Activated naive CD4-positive, alpha-beta T cell treated with anti-CD3 and anti-CD28 coated beads, Interleukin-2, amount 50 U/mL, for 24 hours (primary cell): Measurements from ENCODE around the gene ROR2.

ENCODE experiments used
- H3K27ac Mint-ChIP-seq: one replicate; pipeline ENCODE4 v1.8.0; 2021; ENCODE audit warnings: mild to moderate bottlenecking, mixed read lengths
- H3K27me3 Mint-ChIP-seq: one replicate; pipeline ENCODE4 v1.8.0; 2021; ENCODE audit warnings: mixed read lengths
- H3K36me3 Mint-ChIP-seq: one replicate; pipeline ENCODE4 v1.8.0; 2021; ENCODE audit warnings: mixed read lengths
- H3K4me1 Mint-ChIP-seq: one replicate; pipeline ENCODE4 v1.8.0; 2021; ENCODE audit warnings: mixed read lengths
- H3K4me3 Mint-ChIP-seq: one replicate; pipeline ENCODE4 v1.8.0; 2021; ENCODE audit warnings: mild to moderate bottlenecking, mixed read lengths
- H3K9me3 Mint-ChIP-seq: one replicate; pipeline ENCODE4 v1.8.0; 2021; ENCODE audit warnings: mixed read lengths

ROR2 gene

DNA sequence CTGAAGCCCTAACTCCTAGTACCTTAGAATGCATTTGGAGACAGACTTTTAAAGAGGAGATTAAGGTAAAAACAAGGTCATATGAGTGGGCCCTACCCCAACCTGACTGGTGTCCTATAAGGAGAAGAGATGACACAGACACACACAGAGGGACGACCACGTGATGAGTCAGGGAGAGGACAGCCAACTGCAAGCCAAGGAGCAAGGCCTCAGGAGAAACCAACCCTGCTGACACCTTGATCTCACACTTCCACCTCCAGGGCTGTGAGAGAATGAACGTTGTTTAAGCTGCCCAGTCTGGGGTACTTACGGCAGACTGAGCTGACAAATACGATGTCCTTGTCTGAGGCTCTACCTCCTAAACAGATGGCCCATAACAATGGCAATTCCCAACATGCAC lies 93.6 kb downstream of the ROR2 start:
- Mint-ChIP-seq H3K9me3 (no peaks in the 10 kb centered on the region), H3K4me1 (no peaks in the 10 kb centered on the region)

DNA sequence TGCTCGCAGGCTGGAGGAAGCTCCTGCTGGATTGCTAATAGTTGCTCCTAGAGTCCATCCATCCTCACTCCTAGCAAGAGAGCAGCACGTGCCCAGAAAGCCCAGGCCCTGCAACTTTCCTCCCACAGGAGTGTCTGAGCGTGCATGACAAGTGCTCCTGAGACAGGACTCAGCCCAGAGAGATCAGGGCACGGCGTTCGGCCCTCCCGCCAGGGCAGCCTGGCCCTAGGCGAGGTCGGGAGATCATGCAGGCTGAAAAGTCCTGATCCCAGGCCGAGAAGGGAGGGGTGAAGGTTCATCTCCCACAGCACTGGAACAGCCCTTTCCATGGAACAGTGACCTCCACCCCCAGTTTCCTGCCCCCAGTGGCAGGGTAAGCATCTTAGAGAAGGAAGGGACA lies 94.8 kb downstream of the ROR2 start:
- Mint-ChIP-seq H3K4me1 (no peaks in the 10 kb centered on the region), H3K27ac (no peak overlapping the region), H3K36me3 (no peaks in the 10 kb centered on the region), H3K27me3 (peaks cover 2% of the 10 kb centered on the region), H3K9me3 (no peaks in the 10 kb centered on the region), H3K4me3 (no peak overlapping the region)

More for the DNA sequence above, 93.6 kb downstream of the ROR2 start:
- Mint-ChIP-seq H3K36me3 (no peaks in the 10 kb centered on the region), H3K27me3 (no peaks in the 10 kb centered on the region), H3K4me3 (no peak overlapping the region), H3K27ac (no peak overlapping the region)

GRCh38 chr9:91852801-91853347 lies 97.2 kb downstream of the ROR2 start:
- peaks cover 6% of the 10 kb centered on the region for H3K27me3 Mint-ChIP-seq
- peaks cover 2% of the 10 kb centered on the region for H3K4me1 Mint-ChIP-seq
- H3K4me3 Mint-ChIP-seq, result no peak overlapping the region
- H3K36me3 Mint-ChIP-seq, result no peaks in the 10 kb centered on the region
- H3K27ac Mint-ChIP-seq, result no peak overlapping the region
- no peaks in the 10 kb centered on the region for H3K9me3 Mint-ChIP-seq

- Mint-ChIP-seq H3K36me3 (no peaks in the 10 kb centered on the region), H3K9me3 (no peaks in the 10 kb centered on the region), H3K4me3 (no peak overlapping the region), H3K4me1 (peaks cover 14% of the 10 kb centered on the region), H3K27ac (no peak overlapping the region), H3K27me3 (peaks cover 11% of the 10 kb centered on the region)
Observed at GRCh38 chr9:91849694-91850093, 100.3 kb downstream of the ROR2 start.

DNA sequence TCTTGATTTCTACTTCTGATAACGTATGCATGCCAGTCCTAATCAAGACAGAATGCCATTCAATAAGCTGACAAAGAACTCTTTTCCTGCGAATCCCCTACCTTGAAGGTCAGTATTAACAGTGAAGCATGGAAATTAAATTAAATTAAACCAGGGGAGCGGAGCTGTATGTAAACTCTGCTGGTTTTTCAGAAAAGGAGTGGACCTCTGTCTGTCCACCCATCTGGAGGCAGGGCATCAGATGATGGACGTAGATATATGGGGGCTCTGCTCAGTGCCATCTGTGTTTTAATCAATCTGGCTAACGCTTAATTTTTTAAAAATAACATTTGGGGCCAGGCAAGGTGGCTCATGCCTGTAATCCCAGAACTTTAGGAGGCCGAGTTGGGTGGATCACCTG lies 101.9 kb downstream of the ROR2 start:
- H3K27me3 Mint-ChIP-seq, result peaks cover 11% of the 10 kb centered on the region
- H3K9me3 Mint-ChIP-seq, result no peaks in the 10 kb centered on the region
- H3K36me3 Mint-ChIP-seq, result no peaks in the 10 kb centered on the region
- peaks cover 14% of the 10 kb centered on the region for H3K4me1 Mint-ChIP-seq
- no peak overlapping the region for H3K4me3 Mint-ChIP-seq
- H3K27ac Mint-ChIP-seq, result no peak overlapping the region

GRCh38 chr9:91847581-91848091 lies 102.4 kb downstream of the ROR2 start:
- peaks cover 14% of the 10 kb centered on the region for H3K4me1 Mint-ChIP-seq
- no peak overlapping the region for H3K4me3 Mint-ChIP-seq
- peaks cover 11% of the 10 kb centered on the region for H3K27me3 Mint-ChIP-seq
- peak overlapping the region; percentile 18 for H3K27ac Mint-ChIP-seq
- no peaks in the 10 kb centered on the region for H3K36me3 Mint-ChIP-seq
- H3K9me3 Mint-ChIP-seq, result no peaks in the 10 kb centered on the region

DNA sequence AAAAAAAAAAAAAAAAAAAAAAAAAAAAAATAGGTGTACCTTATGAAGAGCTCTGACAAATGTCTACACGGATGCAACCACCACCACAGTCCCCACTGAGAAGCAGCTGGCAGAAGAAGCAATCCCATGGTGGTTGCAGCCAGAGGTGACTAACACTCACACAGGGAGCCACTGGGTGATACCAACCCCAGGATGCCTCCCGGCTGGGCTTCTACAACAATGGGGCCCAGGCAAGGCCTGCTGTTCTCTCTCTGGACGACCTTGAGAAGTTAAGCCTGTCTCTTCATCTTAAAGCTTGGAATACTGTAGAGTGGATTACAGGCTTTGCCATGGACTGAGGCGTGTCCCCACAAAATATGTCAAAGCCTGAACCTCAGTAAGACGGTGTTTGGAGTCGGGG lies 104.1 kb downstream of the ROR2 start:
- Mint-ChIP-seq H3K4me3 (no peak overlapping the region), H3K9me3 (no peaks in the 10 kb centered on the region), H3K27me3 (peaks cover 16% of the 10 kb centered on the region), H3K27ac (no peak overlapping the region), H3K36me3 (no peaks in the 10 kb centered on the region), H3K4me1 (peaks cover 14% of the 10 kb centered on the region)

DNA sequence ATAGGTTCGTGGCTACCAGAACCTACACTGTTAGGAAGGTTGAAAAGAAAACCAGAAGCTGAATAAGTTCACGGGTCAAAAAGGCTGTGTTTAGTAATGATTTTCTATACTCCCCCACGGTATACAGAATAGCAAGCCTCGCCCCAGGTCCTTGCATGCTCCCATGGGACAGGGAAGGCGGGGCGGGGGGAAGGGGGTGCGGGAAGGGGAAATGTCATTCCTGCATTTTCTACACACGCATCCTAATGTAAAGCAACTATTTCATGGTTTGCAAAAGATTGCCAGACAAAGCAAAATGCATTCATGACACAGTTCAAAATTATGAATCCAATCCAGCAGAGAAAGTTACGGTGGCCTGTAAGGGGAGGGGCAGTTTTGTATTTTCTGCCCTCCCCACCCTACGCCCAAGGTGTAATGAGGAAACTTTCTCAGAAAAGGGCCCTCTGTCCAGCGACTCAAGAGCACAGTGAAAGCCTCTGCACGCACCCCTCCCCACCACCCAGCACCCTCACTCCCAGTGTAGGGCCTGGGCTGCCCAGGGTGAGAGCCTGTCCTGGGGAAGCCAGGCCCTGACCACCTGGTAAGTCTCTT lies 105.2 kb downstream of the ROR2 start:
- Mint-ChIP-seq H3K27me3 (peaks cover 17% of the 10 kb centered on the region), H3K4me3 (no peak overlapping the region), H3K4me1 (peaks cover 14% of the 10 kb centered on the region), H3K9me3 (no peaks in the 10 kb centered on the region), H3K27ac (no peak overlapping the region), H3K36me3 (no peaks in the 10 kb centered on the region)

GRCh38 chr9:91844190-91844589 lies 105.8 kb downstream of the ROR2 start:
- Mint-ChIP-seq H3K36me3 (no peaks in the 10 kb centered on the region), H3K27me3 (peaks cover 17% of the 10 kb centered on the region), H3K9me3 (no peaks in the 10 kb centered on the region), H3K4me1 (peaks cover 14% of the 10 kb centered on the region), H3K27ac (no peak overlapping the region), H3K4me3 (no peak overlapping the region)

DNA sequence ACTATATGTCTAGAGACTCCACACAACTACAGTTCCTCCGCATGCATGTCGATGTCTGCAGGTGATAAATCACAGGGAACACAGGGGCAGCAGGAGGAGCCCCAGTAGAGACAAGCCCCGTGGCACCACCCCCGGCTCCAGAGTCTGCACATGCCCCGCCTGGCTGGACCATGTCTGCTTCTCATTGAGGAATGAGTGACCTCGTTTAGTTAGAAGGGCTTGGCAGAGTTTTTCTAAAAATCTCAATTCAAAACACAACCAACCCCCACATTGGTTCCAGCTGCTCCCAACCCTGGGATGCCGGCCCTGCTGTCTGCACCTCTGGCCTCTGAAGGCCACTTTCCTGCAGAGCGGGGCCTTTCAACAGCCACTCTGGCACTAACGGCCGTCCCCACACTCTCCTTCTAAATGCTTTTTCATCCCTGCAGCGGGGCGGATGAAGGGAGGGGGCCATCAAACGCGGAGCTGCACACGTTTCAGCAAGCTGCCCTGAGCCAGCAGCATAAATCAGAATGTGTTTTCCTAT lies 106.3 kb downstream of the ROR2 start:
- Mint-ChIP-seq H3K27ac (no peak overlapping the region), H3K4me3 (no peak overlapping the region), H3K36me3 (no peaks in the 10 kb centered on the region), H3K27me3 (peaks cover 17% of the 10 kb centered on the region), H3K9me3 (no peaks in the 10 kb centered on the region), H3K4me1 (peaks cover 14% of the 10 kb centered on the region)

DNA sequence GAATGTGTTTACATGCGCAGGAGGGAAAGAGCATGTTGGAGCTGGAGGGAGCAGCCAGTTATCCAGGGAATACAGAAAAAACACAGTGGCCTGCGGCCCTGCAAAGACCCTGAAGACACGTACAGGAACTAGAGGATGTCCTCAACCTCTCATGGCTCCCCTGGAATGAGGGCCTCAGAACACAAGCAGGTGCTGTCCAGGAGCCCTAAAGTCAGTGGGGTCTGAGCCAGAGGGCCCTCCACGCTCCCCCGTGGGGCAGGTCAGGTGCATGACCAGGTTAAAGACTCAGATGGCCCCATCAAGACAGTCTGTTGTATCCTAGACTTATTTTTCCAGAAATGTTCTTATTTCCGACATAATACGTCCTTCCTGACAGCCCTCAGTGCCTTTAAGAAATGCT lies 106.9 kb downstream of the ROR2 start:
- Mint-ChIP-seq H3K27me3 (peaks cover 18% of the 10 kb centered on the region), H3K27ac (no peak overlapping the region), H3K9me3 (no peaks in the 10 kb centered on the region), H3K4me1 (peaks cover 14% of the 10 kb centered on the region), H3K4me3 (no peak overlapping the region), H3K36me3 (no peaks in the 10 kb centered on the region)

- Mint-ChIP-seq H3K9me3 (no peaks in the 10 kb centered on the region), H3K4me1 (peaks cover 9% of the 10 kb centered on the region), H3K27ac (no peak overlapping the region), H3K27me3 (peaks cover 14% of the 10 kb centered on the region), H3K36me3 (no peaks in the 10 kb centered on the region), H3K4me3 (no peak overlapping the region)
Observed at GRCh38 chr9:91842358-91843049, 107.5 kb downstream of the ROR2 start.

- Mint-ChIP-seq H3K4me1 (no peaks in the 10 kb centered on the region), H3K36me3 (no peaks in the 10 kb centered on the region), H3K4me3 (no peak overlapping the region), H3K9me3 (no peaks in the 10 kb centered on the region), H3K27me3 (peaks cover 12% of the 10 kb centered on the region), H3K27ac (no peak overlapping the region)
Observed at GRCh38 chr9:91841591-91841990, 108.4 kb downstream of the ROR2 start.

GRCh38 chr9:91840882-91841281 lies 109.1 kb downstream of the ROR2 start:
- no peaks in the 10 kb centered on the region for H3K4me1 Mint-ChIP-seq
- no peak overlapping the region for H3K27ac Mint-ChIP-seq
- H3K4me3 Mint-ChIP-seq, result no peak overlapping the region
- peaks cover 12% of the 10 kb centered on the region for H3K27me3 Mint-ChIP-seq
- H3K9me3 Mint-ChIP-seq, result no peaks in the 10 kb centered on the region
- no peaks in the 10 kb centered on the region for H3K36me3 Mint-ChIP-seq

DNA sequence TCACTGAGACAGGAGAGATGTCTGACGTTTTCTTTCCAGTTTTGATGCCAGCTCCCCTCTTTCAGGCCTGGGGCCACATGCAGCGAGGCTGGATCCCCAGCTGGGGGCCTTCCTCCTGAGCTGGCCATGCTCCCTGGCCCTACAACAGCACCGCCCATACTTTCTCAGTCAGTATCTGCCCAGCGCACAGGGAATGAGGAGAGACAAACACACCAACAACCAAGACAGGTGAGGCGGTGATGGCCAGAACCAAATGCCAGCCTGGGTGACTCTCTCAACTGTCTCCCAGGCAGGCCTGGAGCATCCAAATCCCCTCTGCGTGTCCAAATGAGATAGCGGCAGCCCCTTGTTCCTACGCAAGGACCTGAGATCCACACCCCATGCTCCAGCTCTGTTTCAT lies 109.6 kb downstream of the ROR2 start:
- Mint-ChIP-seq H3K4me3 (no peak overlapping the region), H3K27me3 (peaks cover 13% of the 10 kb centered on the region), H3K9me3 (no peaks in the 10 kb centered on the region), H3K27ac (no peak overlapping the region), H3K4me1 (no peaks in the 10 kb centered on the region), H3K36me3 (no peaks in the 10 kb centered on the region)

GRCh38 chr9:91839926-91840465 lies 110.0 kb downstream of the ROR2 start:
- Mint-ChIP-seq H3K9me3 (no peaks in the 10 kb centered on the region), H3K27me3 (peaks cover 16% of the 10 kb centered on the region), H3K27ac (no peak overlapping the region), H3K4me3 (no peak overlapping the region), H3K36me3 (no peaks in the 10 kb centered on the region), H3K4me1 (no peaks in the 10 kb centered on the region)
